Right atrium auricular region (tissue), 2 donors: ENCODE results near the gene MROH7. TPM values are rescaled to one million over a fixed set of nuclear protein-coding genes. Genes with fewer than 3 reads are reported as not detected.

Experiments
- DNase-seq: peaks from one replicate; pipeline ENCODE4 v3.0.0-alpha.2; 2019; ENCODE audit warnings: low spot score
- H3K27ac ChIP-seq, 2 donors: fragments of 200-600 bp; sonication (generic); 1 replicate in 1 of 2; 2 replicates in 1 of 2; pipeline ENCODE4 v1.5.1; 2016 to 2019
- H3K27me3 ChIP-seq, 2 donors: fragments of 200-600 bp; sonication (generic); one replicate each; pipeline versions ENCODE4 v1.5.1 to v1.6.0; 2017 to 2019
- H3K36me3 ChIP-seq: fragments of 200-600 bp; sonication (generic); one replicate; pipeline ENCODE4 v1.5.1; 2016
- H3K4me1 ChIP-seq, 2 donors: fragments of 200-600 bp; sonication (generic); one replicate each; pipeline versions ENCODE4 v1.5.1 to v1.6.0; 2017 to 2019
- H3K4me3 ChIP-seq, 2 donors: fragments of 200-600 bp; sonication (generic); 1 replicate in 1 of 2; 2 replicates in 1 of 2; pipeline ENCODE4 v1.5.1; 2017 to 2019; ENCODE audit warnings: mild to moderate bottlenecking in 1 of 2, moderate library complexity in 1 of 2
- H3K9me3 ChIP-seq, 2 donors: fragments of 200-600 bp; sonication (generic); one replicate each; pipeline ENCODE4 v1.5.1; 2019
- CTCF ChIP-seq, 2 donors: fragments of 200-600 bp; sonication (generic); IDR thresholded peaks; one replicate each; pipeline ENCODE4 v1.5.1; 2019; ENCODE audit warnings: antibody characterized with exemption in 2 of 2
- total RNA-seq, 2 donors: library from RNA; depleted of rRNA; stranded (reverse); fragments of >200 nt; gene quantifications; one replicate each; pipeline ENCODE4 v1.1.0, GENCODE V29; 2016

MROH7 gene
- total RNA-seq, 2 donors from 2014 or later = 5.5 to 6.9 TPM

GRCh38 chr1:54711536-54711935 lies 70.0 kb downstream of the MROH7 start:
- no peak for TF ChIP-seq CTCF (IDR thresholded peaks at IDR 0.05)
- peak; percentile 52 for DNase-seq
- no peak overlapping the region for H3K27ac ChIP-seq

GRCh38 chr1:54714881-54715492 lies 73.4 kb downstream of the MROH7 start:
- H3K4me3 ChIP-seq = peak overlapping the region; percentile 76 to 90
- peaks cover 17% of the 10 kb centered on the region for H3K36me3 ChIP-seq
- H3K27me3 ChIP-seq = no peaks in the 10 kb centered on the region
- peak; percentile 44 for DNase-seq
- TF ChIP-seq CTCF (IDR thresholded peaks at IDR 0.05) = no peak
- peak overlapping the region; percentile 67 to 79 for H3K27ac ChIP-seq
- peaks cover 0 to 16% of the 10 kb centered on the region in 2 donors for H3K4me1 ChIP-seq
- no peaks in the 10 kb centered on the region for H3K9me3 ChIP-seq

More at GRCh38 chr1:54711536-54711935, 70.0 kb downstream of the MROH7 start:
- H3K27me3 ChIP-seq = no peaks in the 10 kb centered on the region
- H3K36me3 ChIP-seq = no peaks in the 10 kb centered on the region
- no peak overlapping the region for H3K4me3 ChIP-seq
- H3K9me3 ChIP-seq = no peaks in the 10 kb centered on the region
- H3K4me1 ChIP-seq = peaks cover 0 to 12% of the 10 kb centered on the region in 2 donors

GRCh38 chr1:54715493-54716298 lies 74.1 kb downstream of the MROH7 start, which contains the start of gene TTC4:
TSS of gene TTC4 (plus strand) at chr1:54715861. CDS start at chr1:54715909, 48 bp downstream.
- peaks cover 0 to 16% of the 10 kb centered on the region in 2 donors for H3K4me1 ChIP-seq
- H3K27me3 ChIP-seq = no peaks in the 10 kb centered on the region
- H3K9me3 ChIP-seq = no peaks in the 10 kb centered on the region
- peak; percentile 78 for DNase-seq
- TF ChIP-seq CTCF (IDR thresholded peaks at IDR 0.05) = no peak
- peak within 1 kb of the TSS; percentile 76 to 90 for H3K4me3 ChIP-seq
- H3K27ac ChIP-seq = peak within 1 kb of the TSS; percentile 67 to 79
- peaks cover 17% of the 10 kb centered on the region for H3K36me3 ChIP-seq

GRCh38 chr1:54716299-54717047 lies 74.9 kb downstream of the MROH7 start:
- no peak for TF ChIP-seq CTCF (IDR thresholded peaks at IDR 0.05)
- peaks cover 0 to 16% of the 10 kb centered on the region in 2 donors for H3K4me1 ChIP-seq
- peak overlapping the region; percentile 76 to 90 for H3K4me3 ChIP-seq
- no peaks in the 10 kb centered on the region for H3K9me3 ChIP-seq
- no peaks in the 10 kb centered on the region for H3K27me3 ChIP-seq
- DNase-seq = peak; percentile 2
- peaks cover 24% of the 10 kb centered on the region for H3K36me3 ChIP-seq
- H3K27ac ChIP-seq = peak overlapping the region; percentile 67 to 79

GRCh38 chr1:54721719-54722118 lies 80.1 kb downstream of the MROH7 start:
- Histone ChIP-seq H3K27ac (no peak overlapping the region), H3K27me3 (no peaks in the 10 kb centered on the region), H3K36me3 (peaks cover 59% of the 10 kb centered on the region), H3K9me3 (peaks cover 0 to 5% of the 10 kb centered on the region in 2 donors), H3K4me3 (no peak overlapping the region), H3K4me1 (peaks cover 0 to 3% of the 10 kb centered on the region in 2 donors)
- DNase-seq = no peak
- no peak for TF ChIP-seq CTCF (IDR thresholded peaks at IDR 0.05)
